CD4-positive, alpha-beta T cell treated with Interleukin-17A for 1 hour (primary cell): ENCODE data around the gene SPIRE2.
"Not testable (repeated sequence)": the region's sequence is repeated elsewhere in the genome, so short reads cannot be mapped to it uniquely, and the experiment has no call there.

ENCODE experiments used
- DNase-seq: peaks from one replicate; pipeline ENCODE4 v3.0.0-alpha.2; 2020

SPIRE2 gene

GRCh38 chr16:89808475-89808874 is 19.8 kb upstream of the SPIRE2 start:
- no peak for DNase-seq

- DNase-seq = no peak
Measured at GRCh38 chr16:89811321-89811720, 17.0 kb upstream of the SPIRE2 start.

GRCh38 chr16:89815639-89816348 is 12.5 kb upstream of the SPIRE2 start:
- DNase-seq = no peak

DNA sequence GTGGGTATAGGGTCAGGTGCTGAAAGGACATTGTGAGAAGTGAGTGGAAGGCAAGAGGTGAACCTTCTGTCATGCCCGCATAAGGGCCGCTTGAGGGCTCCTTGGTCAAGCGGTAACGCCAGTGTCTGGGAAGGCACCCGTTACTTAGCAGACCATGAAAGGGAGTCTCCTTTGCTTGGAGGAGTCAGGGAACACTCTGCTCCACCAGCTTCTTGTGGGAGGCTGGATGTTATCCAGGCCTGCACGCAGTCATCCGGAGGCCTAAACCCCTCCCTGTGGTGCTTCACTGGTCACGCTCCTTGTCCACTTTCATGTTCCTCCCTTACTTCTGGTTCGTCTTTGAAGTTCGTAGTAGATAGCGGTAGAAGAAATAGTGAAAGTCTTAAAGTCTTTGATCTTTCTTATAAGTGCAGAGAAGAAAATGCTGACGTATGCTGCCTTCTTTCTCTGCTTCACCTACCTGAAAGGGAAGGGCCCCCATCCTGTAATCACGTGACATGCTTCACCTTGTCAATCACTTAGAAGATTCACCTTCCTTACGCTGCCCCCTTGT is 9.3 kb upstream of the SPIRE2 start:
- peak; percentile 27 for DNase-seq

GRCh38 chr16:89819448-89819847 is 8.8 kb upstream of the SPIRE2 start:
- not testable (repeated sequence) for DNase-seq

DNA sequence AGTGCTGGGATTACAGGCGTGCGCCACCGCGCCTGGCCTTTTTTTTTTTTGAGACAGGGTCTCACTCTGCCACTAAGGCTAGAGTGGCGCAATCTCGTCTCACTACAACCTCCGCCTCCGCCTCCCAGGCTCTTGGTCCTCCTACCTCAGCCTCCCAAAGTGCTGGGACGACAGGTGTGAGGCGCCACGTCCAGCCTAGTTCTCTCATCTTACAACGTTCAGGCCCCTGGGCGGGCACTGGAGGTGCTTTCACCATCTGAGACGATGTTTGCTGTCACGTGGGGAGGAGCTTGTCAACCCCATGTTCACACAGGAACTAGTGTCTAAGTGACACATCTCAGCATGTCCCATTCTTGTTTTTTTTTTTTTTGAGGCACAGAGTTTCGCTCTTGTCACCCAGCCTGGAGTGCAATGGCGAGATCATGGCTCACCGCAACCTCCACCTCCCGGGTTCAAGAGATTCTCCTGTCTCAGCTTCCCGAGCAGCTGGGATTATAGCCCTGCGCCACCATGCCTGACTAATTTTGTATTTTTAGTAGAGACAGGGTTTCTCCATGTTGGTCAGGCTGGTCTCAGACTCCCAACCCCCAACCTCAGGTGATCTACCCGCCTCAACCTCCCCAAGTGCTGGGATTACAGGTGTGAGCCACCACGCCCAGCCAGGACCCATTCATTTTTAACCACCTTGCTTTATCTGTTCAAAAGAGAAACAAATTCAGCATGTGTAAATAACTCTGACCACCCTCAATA is 6.7 kb upstream of the SPIRE2 start:
- peak; percentile 69 for DNase-seq

- DNase-seq = no peak
Measured at GRCh38 chr16:89822188-89823086, 5.8 kb upstream of the SPIRE2 start.

DNA sequence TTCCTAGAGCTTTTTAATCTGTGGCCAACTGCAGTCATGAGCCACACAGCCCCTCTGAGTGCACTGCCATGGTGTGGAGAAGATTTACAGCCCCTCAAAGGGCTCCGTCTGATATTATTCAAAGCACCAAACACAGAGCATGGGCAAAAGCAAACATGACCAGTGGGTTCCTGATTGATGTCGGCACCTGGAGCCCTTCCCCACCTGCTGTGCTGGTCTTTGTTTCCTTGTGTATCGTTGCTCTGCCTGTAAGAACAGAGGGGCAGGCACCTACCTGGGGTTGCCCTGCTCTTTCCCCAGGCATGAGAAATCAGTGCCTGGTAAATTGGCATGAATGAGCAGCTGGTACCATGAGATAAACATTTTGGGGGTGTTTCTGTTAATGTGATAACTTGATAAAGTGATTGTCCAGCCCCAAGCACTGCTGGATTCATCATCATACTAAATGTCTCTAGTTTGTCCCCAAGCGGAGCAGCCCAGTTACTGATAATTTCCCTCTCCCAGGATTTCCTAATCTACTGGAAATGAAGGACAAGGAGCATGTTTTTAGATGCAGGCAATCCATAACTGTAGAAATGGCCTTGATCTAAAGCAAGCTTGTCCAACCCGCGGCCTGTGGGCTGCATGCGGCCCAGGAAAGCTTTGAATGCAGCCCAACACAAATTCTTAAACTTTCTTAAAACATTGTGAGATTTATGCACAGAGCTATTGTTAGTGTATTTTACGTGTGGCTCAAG is 5.0 kb upstream of the SPIRE2 start:
- no peak for DNase-seq

GRCh38 chr16:89823824-89824148 is 4.5 kb upstream of the SPIRE2 start:
- not testable (repeated sequence) for DNase-seq

GRCh38 chr16:89826531-89827382 is 1.5 kb upstream of the SPIRE2 start:
- no peak for DNase-seq

- no peak for DNase-seq
Measured at GRCh38 chr16:89827383-89828198, 684 bp upstream of the SPIRE2 start.

DNA sequence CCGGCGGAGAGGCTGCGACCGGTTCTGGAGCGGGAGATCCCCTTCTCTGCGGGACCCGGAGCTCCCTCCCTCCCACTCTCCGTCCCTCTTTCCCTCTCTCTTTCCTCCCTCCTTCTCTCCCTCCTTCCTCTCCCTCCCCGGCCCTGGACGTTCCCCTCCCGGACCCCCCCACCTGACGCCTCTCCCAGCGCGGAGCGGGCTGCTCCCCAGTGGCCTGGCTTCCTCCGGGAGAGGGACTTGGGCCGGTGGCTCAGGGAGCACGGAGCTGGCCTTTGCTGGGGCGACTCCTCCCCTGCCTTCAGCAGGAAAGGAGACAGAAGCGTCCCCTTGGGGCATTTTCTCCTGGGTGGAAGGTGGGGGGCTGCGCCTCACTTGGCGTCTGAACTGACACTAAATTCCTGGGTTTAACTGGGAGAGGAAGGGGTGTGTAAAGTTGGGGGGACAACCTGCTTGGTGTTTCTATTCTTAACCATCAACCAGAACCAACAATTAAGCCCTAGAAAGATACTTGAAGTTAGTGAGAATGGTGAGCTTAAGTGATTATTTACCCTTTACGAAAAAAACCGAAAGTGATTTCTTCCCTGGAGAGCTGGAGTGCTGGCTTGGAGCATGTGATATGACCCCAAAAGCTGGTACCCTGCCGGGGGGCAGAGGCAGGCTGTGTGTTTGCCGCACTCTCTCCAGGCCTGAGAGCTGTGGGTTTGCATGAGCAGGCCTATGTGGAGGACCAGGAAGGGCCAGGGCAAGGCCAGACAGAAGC is 775 bp downstream of the SPIRE2 start:
- no peak for DNase-seq

- DNase-seq = no peak
Measured at GRCh38 chr16:89829630-89830437, 1.6 kb downstream of the SPIRE2 start.

DNA sequence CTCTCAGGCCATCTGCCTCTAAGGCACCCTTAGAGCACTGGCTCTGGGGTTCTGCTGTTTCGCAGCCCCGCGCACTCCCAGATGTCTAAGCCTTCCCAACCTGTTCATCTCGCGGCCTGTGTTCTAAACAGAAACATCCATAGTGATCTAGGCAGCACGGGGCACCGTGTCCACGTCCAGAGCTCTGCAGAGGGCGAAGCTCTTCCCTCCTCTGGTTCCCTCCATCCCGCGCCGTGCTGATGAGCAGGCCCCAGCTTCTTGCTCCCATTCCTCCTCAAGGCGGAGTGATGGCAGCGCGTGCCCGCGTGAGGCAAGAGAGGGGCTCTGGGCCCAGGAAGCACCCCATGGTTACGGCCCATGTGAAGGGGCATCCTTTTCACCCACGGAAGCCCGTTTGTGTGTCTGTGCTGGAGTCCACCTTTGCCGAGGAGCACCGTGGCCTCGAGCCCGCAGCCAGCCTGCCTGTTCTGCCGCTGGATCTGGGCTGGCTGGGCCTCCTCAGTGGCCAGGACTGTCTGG is 3.6 kb downstream of the SPIRE2 start:
- no peak for DNase-seq

- DNase-seq = not testable (repeated sequence)
Measured at GRCh38 chr16:89833664-89834363, 5.5 kb downstream of the SPIRE2 start.

GRCh38 chr16:89834813-89835363 is 6.6 kb downstream of the SPIRE2 start:
- not testable (repeated sequence) for DNase-seq

GRCh38 chr16:89836484-89836883 is 8.2 kb downstream of the SPIRE2 start:
- not testable (repeated sequence) for DNase-seq
